Measurements from ENCODE around the gene GDPD3. TPM values are rescaled to one million over a fixed set of nuclear protein-coding genes. Genes with fewer than 3 reads are reported as not detected.

Gene GDPD3
- total RNA-seq, 2 experiments from 2014 or later: 11.5 to 12.3 TPM

- no peak for DNase-seq
- H3K27me3 Mint-ChIP-seq: no peaks in the 10 kb centered on the region
- no peak overlapping the region for H3K27ac Mint-ChIP-seq
- ChIA-PET POLR2A (interaction anchor here (1.0 to 1.5 kb wide), 2 partner anchors 9 to 17 kb away, joined by 4 read pairs; partner anchors contain the start of genes ALDOA and TBX6), CTCF (interaction anchor here (0.9 to 1.1 kb wide), 3 partner anchors 9 to 30 kb away, joined by 3 to 4 read pairs (median 3); partner anchors contain the start of gene TBX6)
- no peaks in the 10 kb centered on the region for H3K9me3 Mint-ChIP-seq
- H3K4me3 Mint-ChIP-seq: no peak overlapping the region
- H3K36me3 Mint-ChIP-seq (ENCODE audit: low read depth): peaks cover 63% of the 10 kb centered on the region
- H3K4me1 Mint-ChIP-seq: peaks cover 19% of the 10 kb centered on the region
Measured at GRCh38 chr16:30082545-30083090, 30.7 kb downstream of the GDPD3 start.

GRCh38 chr16:30079480-30079879 is 33.9 kb downstream of the GDPD3 start:
- H3K9me3 Mint-ChIP-seq: no peaks in the 10 kb centered on the region
- DNase-seq: no peak
- H3K27ac Mint-ChIP-seq: no peak overlapping the region
- no peak overlapping the region for H3K4me3 Mint-ChIP-seq
- ChIA-PET POLR2A (interaction anchor here (1.5 to 8.7 kb wide), 2 partner anchors 12 to 13 kb away, joined by 6 to 107 read pairs; partner anchors contain the start of genes ALDOA and TBX6), CTCF (interaction anchor here (6.8 kb wide), 1 partner anchor 12 kb away, joined by 58 read pairs; the partner anchor contains the start of gene TBX6)
- no peaks in the 10 kb centered on the region for H3K27me3 Mint-ChIP-seq
- peaks cover 44% of the 10 kb centered on the region for H3K4me1 Mint-ChIP-seq
- peaks cover 71% of the 10 kb centered on the region for H3K36me3 Mint-ChIP-seq (ENCODE audit: low read depth)

- Mint-ChIP-seq H3K4me3 (no peak overlapping the region), H3K27me3 (no peaks in the 10 kb centered on the region), H3K4me1 (peaks cover 43% of the 10 kb centered on the region), H3K27ac (no peak overlapping the region), H3K9me3 (no peaks in the 10 kb centered on the region), H3K36me3 (ENCODE audit: low read depth) (peaks cover 66% of the 10 kb centered on the region)
- POLR2A ChIA-PET: interaction anchor here (1.6 to 8.7 kb wide), 3 partner anchors 13 to 106 kb away, joined by 4 to 107 read pairs (median 87); partner anchors contain the start of genes ALDOA and TBX6
- CTCF ChIA-PET: interaction anchor here (6.8 kb wide), 1 partner anchor 13 kb away, joined by 58 read pairs; the partner anchor contains the start of gene TBX6
- DNase-seq: no peak
Measured at GRCh38 chr16:30078744-30079143, 34.6 kb downstream of the GDPD3 start.

GRCh38 chr16:30077656-30078055 is 35.7 kb downstream of the GDPD3 start:
- H3K4me1 Mint-ChIP-seq: peaks cover 44% of the 10 kb centered on the region
- no peaks in the 10 kb centered on the region for H3K9me3 Mint-ChIP-seq
- ChIA-PET POLR2A (interaction anchor here (0.7 to 8.7 kb wide), 7 partner anchors 9 to 107 kb away, joined by 3 to 107 read pairs (median 5); partner anchors contain the start of genes ALDOA and TBX6), CTCF (interaction anchor here (2.1 to 6.8 kb wide), 2 partner anchors 12 to 14 kb away, joined by 12 to 58 read pairs; partner anchors contain the start of genes ALDOA and TBX6)
- peak overlapping the region; percentile 60 for H3K27ac Mint-ChIP-seq
- H3K27me3 Mint-ChIP-seq: no peaks in the 10 kb centered on the region
- peak overlapping the region; percentile 97 for H3K4me3 Mint-ChIP-seq
- peaks cover 56% of the 10 kb centered on the region for H3K36me3 Mint-ChIP-seq (ENCODE audit: low read depth)
- no peak for DNase-seq

GRCh38 chr16:30076276-30076791 is 37.0 kb downstream of the GDPD3 start:
- Mint-ChIP-seq H3K27ac (peak overlapping the region; percentile 66), H3K27me3 (no peaks in the 10 kb centered on the region), H3K36me3 (ENCODE audit: low read depth) (peaks cover 57% of the 10 kb centered on the region), H3K4me3 (peak overlapping the region; percentile 97), H3K9me3 (no peaks in the 10 kb centered on the region), H3K4me1 (peaks cover 46% of the 10 kb centered on the region)
- POLR2A ChIA-PET: interaction anchor here (1.0 to 8.7 kb wide), 11 partner anchors 8 to 582 kb away, joined by 3 to 107 read pairs (median 7); partner anchors contain the start of genes ALDOA, CORO1A, FBRS and HIRIP3
- CTCF ChIA-PET: interaction anchor here (0.8 to 6.8 kb wide), 6 partner anchors 10 to 44 kb away, joined by 3 to 58 read pairs (median 6); partner anchors contain the start of genes ALDOA and TBX6
- DNase-seq: no peak

GRCh38 chr16:30075503-30076275 is 37.6 kb downstream of the GDPD3 start, which contains the start of gene PPP4C:
PPP4C (plus strand) TSS chr16:30075994; CDS start chr16:30076378, 384 bp downstream.
- POLR2A ChIA-PET: interaction anchor here (1.0 to 8.7 kb wide), 11 partner anchors 7 to 583 kb away, joined by 3 to 107 read pairs (median 7); partner anchors contain the start of genes ALDOA, CORO1A, FBRS and HIRIP3
- H3K27ac Mint-ChIP-seq: peak within 1 kb of the TSS; percentile 92

GRCh38 chr16:30070490-30070889 is 42.8 kb downstream of the GDPD3 start:
- no peak overlapping the region for H3K4me3 Mint-ChIP-seq
- H3K4me1 Mint-ChIP-seq: peaks cover 47% of the 10 kb centered on the region
- no peaks in the 10 kb centered on the region for H3K9me3 Mint-ChIP-seq
- peak overlapping the region; percentile 16 for H3K27ac Mint-ChIP-seq
- ChIA-PET CTCF (interaction anchor here (1.0 kb wide), 1 partner anchor 115 kb away, joined by 4 read pairs; no protein-coding TSS in a partner anchor), POLR2A (no interaction called here)
- DNase-seq: no peak
- H3K36me3 Mint-ChIP-seq (ENCODE audit: low read depth): peaks cover 67% of the 10 kb centered on the region
- no peaks in the 10 kb centered on the region for H3K27me3 Mint-ChIP-seq

More at GRCh38 chr16:30075503-30076275, 37.6 kb downstream of the GDPD3 start, which contains the start of gene PPP4C:
- peak; percentile 95 for DNase-seq
- H3K4me3 Mint-ChIP-seq: peak within 1 kb of the TSS; percentile 97
- H3K27me3 Mint-ChIP-seq: no peaks in the 10 kb centered on the region
- H3K9me3 Mint-ChIP-seq: no peaks in the 10 kb centered on the region
- peaks cover 46% of the 10 kb centered on the region for H3K4me1 Mint-ChIP-seq
- peaks cover 58% of the 10 kb centered on the region for H3K36me3 Mint-ChIP-seq (ENCODE audit: low read depth)
- CTCF ChIA-PET: interaction anchor here (1.0 to 6.8 kb wide), 5 partner anchors 10 to 21 kb away, joined by 4 to 58 read pairs (median 8); partner anchors contain the start of genes ALDOA and TBX6

- H3K4me3 Mint-ChIP-seq: no peak overlapping the region
- peaks cover 72% of the 10 kb centered on the region for H3K36me3 Mint-ChIP-seq (ENCODE audit: low read depth)
- no peak for DNase-seq
- ChIA-PET CTCF (interaction anchor here (1.0 kb wide), 1 partner anchor 116 kb away, joined by 4 read pairs; no protein-coding TSS in a partner anchor), POLR2A (interaction anchor here (1.4 to 6.0 kb wide), 2 partner anchors 21 to 113 kb away, joined by 3 to 63 read pairs; partner anchors contain the start of genes CORO1A and TBX6)
- no peaks in the 10 kb centered on the region for H3K9me3 Mint-ChIP-seq
- H3K27ac Mint-ChIP-seq: peak overlapping the region; percentile 58
- no peaks in the 10 kb centered on the region for H3K27me3 Mint-ChIP-seq
- peaks cover 43% of the 10 kb centered on the region for H3K4me1 Mint-ChIP-seq
Measured at GRCh38 chr16:30069611-30070462, 43.5 kb downstream of the GDPD3 start.

GRCh38 chr16:30068750-30069610 is 44.4 kb downstream of the GDPD3 start:
- peak; percentile 62 for DNase-seq
- CTCF ChIA-PET: interaction anchor here (1.4 to 5.4 kb wide), 3 partner anchors 13 to 68 kb away, joined by 6 to 40 read pairs (median 31); partner anchors contain the start of gene TBX6
- Mint-ChIP-seq H3K4me1 (peaks cover 39% of the 10 kb centered on the region), H3K27me3 (no peaks in the 10 kb centered on the region), H3K27ac (peak overlapping the region; percentile 71), H3K36me3 (ENCODE audit: low read depth) (peaks cover 77% of the 10 kb centered on the region), H3K9me3 (no peaks in the 10 kb centered on the region), H3K4me3 (peak overlapping the region; percentile 55)
- POLR2A ChIA-PET: interaction anchor here (1.4 to 6.0 kb wide), 3 partner anchors 8 to 114 kb away, joined by 3 to 63 read pairs (median 5); partner anchors contain the start of genes CORO1A and TBX6

GRCh38 chr16:30068333-30068732 is 45.0 kb downstream of the GDPD3 start:
- no peaks in the 10 kb centered on the region for H3K27me3 Mint-ChIP-seq
- H3K27ac Mint-ChIP-seq: peak overlapping the region; percentile 71
- H3K4me3 Mint-ChIP-seq: peak overlapping the region; percentile 55
- H3K4me1 Mint-ChIP-seq: peaks cover 39% of the 10 kb centered on the region
- POLR2A ChIA-PET: interaction anchor here (1.4 to 6.0 kb wide), 3 partner anchors 9 to 115 kb away, joined by 3 to 63 read pairs (median 5); partner anchors contain the start of genes CORO1A and TBX6
- DNase-seq: no peak
- no peaks in the 10 kb centered on the region for H3K9me3 Mint-ChIP-seq
- H3K36me3 Mint-ChIP-seq (ENCODE audit: low read depth): peaks cover 73% of the 10 kb centered on the region
- CTCF ChIA-PET: interaction anchor here (0.7 to 5.4 kb wide), 4 partner anchors 13 to 107 kb away, joined by 4 to 40 read pairs (median 18); partner anchors contain the start of gene TBX6
